ENCODE data around the gene SYCP2. TPM values are rescaled to one million over a fixed set of nuclear protein-coding genes. Genes with fewer than 3 reads are reported as not detected.

Gene SYCP2
- total RNA-seq, 1 donor from 2014 or later: 3.2 TPM

DNA sequence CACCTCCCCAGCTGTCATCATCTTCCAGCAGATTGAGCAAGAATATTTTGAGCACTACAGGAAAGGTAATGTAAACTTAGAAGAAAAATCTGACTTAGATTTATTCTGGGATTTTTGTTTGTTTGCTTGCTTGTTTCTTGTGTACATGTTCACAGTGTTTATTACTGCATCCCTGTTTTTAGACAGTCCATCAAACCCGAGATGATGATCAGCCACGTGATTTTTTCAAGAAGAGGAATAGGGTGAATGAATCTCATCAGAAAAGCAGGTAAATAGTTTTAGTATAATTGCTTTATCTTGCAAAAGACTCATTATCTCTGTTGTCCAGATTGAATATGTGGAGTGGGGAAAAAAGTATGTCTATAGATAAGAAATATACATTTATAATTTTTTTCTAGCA, 8.8 kb upstream of the SYCP2 start:
- no peak for DNase-seq (ENCODE audit: low spot score)

DNA sequence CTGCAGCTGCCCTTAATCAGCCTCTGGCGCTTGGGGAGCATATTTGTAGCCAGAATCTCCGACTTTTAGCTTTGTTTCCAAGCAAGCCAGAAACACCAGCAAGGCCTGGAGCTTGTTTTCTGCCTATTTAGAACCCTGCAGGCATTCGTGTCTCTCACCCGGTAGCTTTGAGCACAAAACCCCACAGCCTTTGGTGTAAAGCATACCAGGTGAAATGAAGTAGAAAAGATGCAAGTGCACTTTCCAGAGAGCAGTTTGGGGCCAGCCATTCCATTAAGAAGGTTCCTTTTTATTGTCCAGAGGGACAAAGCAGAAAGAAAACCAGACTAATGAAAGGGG, 7.5 kb upstream of the SYCP2 start:
- no peak for DNase-seq (ENCODE audit: low spot score)

DNA sequence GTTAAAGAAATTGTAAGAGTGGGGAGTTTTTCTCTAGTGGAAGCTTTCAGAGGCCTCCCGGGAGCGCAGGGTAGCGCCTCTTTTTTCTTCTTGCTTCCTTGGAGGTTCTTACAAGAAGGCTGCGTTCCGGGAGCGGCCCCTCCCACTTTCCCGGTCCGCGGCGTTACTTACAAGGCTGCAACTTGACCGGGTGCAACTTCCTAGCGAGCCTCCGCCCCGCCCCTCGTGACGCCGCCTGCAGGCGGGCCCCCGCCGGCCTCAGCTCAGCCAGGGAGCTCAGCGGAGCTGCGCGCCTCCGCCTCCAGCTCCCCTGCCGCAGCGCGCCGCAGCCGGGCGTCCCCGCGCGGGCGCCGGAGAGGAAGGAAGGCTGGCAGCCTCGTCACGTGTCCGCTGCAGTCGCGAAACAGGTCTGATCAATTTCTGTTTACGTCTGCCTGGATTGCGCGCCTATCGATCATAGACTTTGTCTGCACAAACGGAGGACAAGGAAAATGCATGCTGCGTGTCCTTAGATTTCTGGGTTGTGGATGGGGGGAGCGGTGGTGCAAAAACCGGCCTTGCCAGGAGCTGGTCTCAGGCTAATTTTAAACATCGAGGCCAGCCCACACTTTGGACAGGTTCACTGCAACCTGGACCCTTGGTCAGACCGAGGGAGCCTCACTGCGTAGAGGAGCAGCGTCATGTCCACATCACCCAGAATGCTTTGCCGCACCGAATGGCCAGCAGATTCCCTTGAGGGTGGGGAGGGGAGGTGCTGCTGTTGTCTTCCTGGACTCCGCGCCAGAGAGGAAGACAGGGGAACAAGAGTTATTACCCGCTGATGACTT, 6.9 kb upstream of the SYCP2 start, which contains the start of the genes FAM217B and PPP1R3D:
FAM217B (plus strand) TSS at position 261 of the 827 bp plus-strand sequence. CDS start 3,555 bp downstream, outside the sequence.
PPP1R3D (minus strand) TSS at position 177 of the 827 bp plus-strand sequence. CDS start 374 bp downstream, outside the sequence.
- DNase-seq (ENCODE audit: low spot score): peak; percentile 98

DNA sequence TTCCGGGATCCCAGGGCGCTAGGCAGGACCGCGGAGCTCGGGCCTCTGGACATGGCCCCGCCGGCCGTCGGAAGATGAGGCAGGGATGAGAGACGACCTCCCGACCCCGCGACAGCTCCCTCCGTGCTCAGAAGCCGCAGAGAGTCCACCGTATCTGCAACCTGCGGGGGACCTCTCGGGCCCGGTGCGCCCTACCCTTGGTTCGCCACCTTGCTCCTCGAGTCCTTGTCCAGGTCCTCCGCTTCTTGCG, 6.4 kb upstream of the SYCP2 start:
- no peak for DNase-seq (ENCODE audit: low spot score)

DNA sequence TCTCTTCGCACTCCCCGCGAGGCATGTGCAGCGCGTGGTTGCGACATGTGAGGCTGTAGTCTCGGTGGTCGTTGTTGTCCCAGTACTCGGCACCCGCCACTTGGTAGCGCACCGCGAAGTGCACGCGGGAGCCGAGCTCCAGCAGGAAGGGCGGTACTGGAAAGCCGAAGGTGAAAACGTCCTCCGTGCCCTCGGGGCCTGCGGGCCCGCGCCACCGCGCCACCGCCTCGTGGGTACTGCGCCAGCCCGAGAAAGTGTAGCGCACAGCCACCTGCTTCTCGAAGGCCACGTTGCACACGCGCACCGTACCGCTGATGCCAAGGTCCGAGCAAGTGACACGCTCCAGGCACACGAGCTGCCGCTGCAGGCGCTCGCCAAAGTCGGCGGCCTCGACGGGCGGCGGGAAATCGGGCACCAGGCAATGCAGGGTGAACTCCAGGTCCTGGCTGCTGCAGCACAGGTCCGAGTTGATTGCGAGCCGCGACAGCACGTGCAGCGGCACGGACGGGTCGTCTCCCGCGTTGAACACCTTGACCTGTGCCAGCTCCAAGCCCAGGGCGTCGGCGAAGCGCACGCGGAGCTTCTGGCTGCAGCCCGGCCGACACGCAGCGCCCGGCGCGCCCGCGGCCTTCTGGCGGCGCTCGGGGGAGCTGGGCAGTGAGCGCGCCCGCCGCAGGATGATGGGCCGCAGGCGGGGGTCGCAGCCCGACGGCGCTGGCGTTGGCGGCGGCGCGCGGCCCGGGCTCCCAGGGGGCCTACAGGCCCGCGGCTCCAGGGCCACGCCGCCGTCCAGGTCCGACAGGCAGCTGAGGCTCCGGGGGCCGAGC, 5.8 kb upstream of the SYCP2 start:
- no peak for DNase-seq (ENCODE audit: low spot score)

DNA sequence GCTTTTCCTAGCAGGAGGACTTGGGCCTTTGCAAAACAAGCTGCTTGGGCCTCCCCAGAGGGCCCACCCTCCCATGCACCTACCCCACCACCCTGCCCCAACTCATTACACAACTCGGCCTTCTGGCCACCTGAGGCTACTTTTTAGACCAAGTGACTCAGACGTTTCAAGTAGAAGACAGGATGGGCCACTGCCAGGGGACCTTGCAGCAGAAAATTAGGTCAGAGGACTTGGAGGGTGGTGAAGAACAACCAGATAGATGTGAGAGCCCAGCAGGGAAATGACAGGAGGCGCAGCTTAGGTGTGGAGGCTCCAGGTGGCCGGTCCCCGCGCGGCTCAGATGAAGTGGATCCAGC, 5.2 kb upstream of the SYCP2 start:
- DNase-seq (ENCODE audit: low spot score): no peak

DNA sequence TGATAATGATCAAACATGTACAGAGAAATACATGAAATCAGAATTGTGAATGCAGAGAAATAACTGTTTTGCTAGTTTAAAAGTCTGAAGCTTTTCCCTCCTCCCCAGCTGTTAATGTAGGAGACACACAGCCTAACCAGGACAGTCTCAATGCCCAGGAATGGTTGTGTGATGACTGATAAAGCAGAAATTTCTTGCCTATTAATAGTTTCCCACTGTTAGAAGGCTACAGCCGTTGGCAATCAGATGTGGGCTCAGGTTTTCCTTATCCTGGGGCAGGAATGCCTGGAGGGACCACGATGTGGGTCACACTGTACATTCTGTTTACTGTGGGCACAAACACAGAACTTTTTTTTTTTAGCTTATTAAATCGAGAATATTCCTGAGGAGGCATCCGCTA, 4.8 kb upstream of the SYCP2 start:
- DNase-seq (ENCODE audit: low spot score): no peak

DNA sequence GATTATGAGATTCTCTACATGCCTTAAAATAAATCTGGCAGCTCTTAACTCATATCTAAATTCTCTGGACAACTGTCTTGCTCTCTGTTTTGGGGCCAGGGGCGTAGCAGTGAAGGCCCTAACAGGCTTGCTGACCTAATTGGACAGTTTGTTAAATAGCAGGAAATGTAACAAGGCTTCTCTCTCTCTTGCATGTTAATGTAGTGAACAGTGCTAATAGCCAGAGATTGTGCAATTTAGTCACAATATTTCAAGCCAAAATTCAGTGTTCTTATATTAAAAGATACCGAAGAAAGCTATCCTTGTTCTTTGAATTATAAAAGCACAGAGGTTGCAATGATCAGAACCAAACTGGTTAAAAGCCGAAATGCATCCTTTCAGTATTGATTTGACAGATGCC, 3.7 kb upstream of the SYCP2 start:
- no peak for DNase-seq (ENCODE audit: low spot score)

DNA sequence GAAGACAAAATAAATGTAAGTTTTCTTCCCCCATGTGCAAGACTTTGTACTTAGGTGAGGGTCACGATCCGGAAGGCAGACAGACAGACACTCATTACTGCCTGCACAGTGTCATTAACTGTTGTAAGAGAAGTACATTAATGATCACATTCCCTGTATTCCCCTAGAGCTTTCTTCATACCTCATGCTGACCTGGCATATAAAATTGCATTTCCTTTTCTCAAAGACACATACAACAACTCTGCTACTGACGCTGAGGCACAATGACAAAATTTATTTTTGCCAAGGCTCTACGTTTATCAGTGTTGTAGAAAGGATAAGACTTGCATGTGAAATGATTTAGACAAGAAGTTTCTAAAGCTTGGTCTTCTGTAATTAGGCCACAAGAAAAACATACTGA, 3.0 kb upstream of the SYCP2 start:
- DNase-seq (ENCODE audit: low spot score): no peak

DNA sequence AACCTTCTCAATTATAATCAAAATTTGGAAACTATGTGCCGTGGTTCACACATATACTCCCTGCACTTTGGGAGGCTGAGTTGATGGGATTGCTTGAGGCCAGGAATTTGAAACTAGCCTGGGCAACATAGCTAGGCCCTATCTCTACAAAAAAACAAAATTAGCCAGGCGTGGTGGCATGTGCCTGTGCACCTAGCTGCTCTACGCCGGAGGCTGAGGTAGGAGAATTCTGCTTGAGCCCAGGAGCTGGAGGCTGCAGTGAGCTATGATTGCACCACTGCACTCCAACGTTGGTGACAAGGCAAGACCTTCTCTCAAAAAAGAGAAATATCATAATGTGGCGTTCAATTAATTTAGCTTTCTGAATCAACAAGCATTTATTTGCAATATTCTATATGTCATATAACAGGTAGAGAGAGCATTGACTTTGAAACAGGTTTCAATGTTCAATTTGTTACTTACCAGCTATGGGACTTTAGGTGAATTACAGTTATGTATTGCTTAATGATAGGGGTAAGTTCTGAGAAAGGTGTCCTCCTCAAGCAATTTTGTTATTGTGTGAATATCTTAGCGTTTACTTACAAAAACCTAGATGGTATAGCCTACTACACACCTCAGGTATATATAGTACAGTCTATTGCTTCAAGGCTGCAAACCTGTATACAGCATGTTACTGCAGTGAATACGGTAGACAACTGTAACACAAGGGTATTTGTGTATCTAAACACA, 2.2 kb upstream of the SYCP2 start:
- DNase-seq (ENCODE audit: low spot score): no peak

DNA sequence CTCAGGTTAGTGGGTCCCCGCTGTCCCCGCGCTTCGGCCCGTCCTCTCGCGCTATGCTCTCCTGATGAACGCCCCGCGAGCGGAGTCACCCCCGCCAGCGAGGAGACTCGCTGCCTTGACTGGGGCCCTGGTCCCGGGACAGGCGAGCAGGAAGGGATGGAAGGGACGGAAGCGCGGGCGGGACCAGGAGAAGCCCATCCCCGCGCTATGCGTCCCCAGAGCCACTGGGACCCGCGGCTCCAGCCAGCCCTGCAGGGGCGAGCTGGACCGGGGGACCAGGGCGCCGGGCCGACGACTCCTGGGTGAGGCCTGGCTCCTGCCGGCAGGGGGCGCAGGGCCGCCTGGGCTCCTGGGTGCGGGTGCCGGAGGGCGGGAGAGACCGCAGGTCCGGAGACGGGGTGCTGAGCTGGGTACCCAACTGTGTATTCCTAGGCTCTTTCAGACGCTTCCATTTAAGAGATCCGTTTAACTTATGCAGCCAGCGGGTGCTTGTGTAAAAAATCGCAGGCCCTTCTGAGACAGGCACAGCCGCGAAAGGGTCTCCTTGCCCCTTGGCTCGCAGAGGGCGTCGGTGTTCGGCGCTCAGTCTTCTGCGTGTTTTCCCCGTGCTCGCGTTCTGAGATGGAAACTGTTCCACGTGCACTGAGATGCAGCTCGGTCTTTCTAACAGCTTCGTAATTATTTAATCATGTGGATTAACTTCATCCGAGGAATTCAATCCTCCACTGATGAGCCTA, 580 bp upstream of the SYCP2 start:
- peak; percentile 76 for DNase-seq (ENCODE audit: low spot score)

DNA sequence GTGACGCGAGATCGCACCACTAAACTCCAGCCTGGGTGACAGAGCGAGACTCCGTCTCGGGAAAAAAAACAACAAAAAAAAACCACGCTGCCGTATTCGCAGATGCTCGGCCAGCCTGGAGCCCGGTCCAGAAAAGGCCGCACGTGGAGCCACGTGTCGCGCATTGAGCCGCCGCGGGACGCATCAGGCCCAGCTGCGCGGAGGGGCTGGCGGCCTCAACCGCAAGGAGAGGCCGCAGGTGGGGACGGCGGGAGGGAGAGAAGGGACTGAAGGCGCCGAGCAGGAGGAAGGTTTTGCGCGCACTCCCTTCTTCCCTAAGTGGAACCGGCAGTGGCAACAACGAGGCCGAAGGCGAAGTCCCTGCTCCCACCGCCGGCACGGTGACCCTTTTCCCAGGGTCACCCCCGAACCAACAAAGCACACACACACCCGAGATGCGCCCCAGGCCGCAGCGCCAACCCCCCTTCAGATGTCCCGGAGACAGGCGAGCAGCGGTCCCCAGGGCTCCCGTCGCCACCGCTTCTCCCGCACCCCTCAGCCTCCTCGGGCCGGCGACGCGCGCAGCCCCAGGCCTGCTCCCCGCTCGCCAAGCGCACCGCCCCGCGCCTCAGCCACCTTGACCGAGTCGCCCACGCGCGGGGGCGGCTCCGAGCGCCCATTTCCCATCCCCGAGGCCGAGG, 681 bp downstream of the SYCP2 start:
- no peak for DNase-seq (ENCODE audit: low spot score)

DNA sequence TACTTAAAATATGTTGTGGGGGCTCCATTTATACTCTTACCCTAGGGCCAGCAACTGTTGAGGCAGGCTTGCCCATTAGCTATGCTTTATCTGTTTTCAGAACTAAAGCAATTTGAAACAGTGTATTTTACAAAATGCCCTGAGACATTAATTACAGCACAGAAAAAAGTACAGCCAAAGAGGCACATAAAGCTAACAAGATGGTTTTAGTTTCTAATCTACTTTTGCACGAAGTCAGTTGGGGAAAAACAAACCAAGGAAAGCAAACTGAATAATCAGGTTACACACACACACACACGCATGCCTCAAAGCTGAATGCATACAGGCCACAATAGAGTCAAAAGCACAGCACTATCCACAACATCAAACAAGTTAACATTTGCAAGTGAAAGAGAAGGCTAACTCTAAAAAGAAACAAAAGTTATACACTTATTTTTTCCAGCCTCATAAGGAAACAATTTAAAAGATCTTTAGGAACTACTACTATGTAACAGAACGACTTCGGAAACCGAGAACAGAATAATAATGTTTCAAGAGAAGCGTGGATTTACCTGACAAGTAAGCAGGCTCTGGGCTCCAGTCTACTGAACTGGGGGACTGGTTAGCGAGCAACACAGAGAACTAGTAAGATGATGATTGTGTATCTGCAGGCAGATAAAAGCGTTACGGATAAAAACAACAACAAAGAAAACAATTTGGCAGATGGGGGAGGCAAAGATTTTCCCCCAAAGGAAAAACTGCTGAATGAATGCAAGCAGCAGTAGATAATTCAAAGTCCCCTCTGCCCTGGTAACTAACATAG, 1.7 kb downstream of the SYCP2 start:
- no peak for DNase-seq (ENCODE audit: low spot score)

DNA sequence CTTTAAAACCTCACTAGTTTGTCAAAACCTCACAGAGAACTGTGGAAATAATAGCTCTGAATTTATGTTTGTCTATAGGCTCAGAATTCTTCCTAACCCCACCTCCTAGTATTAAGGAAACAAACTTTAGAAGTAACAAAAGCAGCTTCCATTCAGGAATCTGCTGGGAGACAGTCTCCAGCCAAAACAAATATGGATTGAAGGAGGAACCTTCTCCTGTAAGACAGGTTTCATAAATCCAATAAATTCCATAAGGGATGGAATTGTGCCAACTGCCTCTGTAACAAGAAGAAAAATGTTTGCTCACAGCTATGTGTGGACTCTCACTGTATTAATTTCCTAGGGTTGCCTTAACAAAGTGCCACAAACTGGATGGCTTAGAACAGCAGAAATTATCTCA, 7.5 kb downstream of the SYCP2 start:
- no peak for DNase-seq (ENCODE audit: low spot score)

DNA sequence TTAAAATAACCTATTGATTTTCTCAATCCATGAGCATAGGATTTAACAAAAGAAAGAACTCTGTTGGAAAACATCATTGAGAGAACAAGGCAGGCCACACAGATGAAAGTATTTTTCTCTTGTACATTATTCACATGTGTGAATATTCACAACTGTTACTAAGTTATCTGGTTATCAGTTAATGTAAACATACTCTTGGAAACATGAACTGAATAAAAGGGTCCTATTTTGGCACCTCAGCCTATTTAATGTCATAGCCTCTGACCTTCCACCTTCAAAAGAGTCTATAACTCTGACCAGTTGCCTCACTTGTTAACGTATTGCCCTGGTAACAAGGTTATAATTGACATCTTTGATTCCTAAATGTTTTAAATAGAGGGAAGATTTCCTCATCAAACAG, 8.1 kb downstream of the SYCP2 start:
- no peak for DNase-seq (ENCODE audit: low spot score)

DNA sequence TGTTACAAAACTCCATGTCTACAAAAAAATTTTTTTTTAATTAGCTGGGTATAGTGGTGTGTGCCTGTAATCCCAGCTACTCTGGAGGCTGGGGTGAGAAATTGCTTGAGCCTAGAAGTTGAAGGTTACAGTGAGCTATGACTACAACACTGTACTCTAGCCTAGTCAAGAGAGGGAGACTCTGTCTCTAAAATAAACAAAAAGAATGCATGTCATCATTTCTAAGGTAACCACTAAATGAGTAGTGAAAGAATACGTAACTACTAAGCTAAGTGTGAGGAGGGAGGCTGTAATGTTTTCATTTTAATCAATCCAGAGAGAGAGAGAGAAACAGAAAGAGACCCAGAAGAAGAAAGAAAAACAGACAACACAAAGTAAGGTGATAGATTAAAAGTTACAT, 9.9 kb downstream of the SYCP2 start:
- DNase-seq (ENCODE audit: low spot score): no peak

DNA sequence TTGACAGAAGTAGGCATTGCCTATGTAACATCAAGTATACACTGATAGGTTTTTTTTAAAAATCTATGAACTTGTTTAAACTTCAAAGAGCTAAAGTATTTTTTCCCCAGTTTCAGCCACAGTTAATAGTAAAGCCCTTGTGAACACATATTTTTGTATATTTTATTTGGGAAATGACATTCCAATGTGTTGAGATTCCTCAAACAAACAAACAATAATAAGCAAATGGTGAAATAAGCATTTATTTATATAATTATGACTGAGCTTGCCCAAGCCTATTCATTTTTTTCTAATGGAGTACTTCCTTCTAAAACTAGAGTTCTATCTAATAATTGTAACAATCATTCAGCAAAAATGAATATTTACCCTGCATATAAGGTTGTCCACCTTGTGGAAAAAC, 12.5 kb downstream of the SYCP2 start:
- DNase-seq (ENCODE audit: low spot score): no peak

DNA sequence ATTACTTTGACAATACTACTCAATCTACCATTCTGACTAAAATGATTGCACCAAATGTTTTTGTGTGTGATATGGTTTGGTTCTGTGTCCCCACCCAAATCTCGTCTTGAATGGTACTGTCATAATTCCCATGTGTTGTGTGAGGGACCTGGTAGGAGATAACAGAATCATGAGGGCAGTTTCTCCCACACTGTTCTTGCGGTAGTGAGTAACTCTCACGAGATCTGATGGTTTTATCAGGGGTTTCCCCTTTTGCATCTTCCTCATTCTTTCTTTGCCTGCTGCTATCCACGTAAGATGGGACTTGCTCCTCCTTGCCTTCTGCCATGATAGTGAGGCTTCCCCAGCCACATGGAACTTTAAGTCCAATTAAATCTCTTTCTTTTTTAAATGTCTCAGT, 20.8 kb downstream of the SYCP2 start:
- DNase-seq (ENCODE audit: low spot score): no peak

DNA sequence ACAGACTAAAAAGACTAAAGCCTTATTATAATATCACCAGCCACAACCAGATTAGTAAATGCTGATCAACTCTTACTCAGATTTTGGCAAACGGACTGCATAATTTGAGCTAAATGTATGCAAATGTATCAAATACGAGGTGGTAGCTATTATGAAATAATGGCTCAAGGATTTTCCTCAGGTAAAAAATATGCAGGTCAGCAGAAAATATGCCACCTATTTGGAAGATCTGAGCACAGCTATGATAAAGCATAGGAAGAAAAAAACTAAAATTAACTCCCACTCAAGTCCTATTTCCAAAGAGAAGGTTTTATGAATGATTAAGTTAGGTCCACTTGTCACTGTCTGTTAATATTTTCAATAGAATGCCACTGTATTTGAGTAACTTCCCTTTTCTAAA, 22.4 kb downstream of the SYCP2 start:
- DNase-seq (ENCODE audit: low spot score): no peak

DNA sequence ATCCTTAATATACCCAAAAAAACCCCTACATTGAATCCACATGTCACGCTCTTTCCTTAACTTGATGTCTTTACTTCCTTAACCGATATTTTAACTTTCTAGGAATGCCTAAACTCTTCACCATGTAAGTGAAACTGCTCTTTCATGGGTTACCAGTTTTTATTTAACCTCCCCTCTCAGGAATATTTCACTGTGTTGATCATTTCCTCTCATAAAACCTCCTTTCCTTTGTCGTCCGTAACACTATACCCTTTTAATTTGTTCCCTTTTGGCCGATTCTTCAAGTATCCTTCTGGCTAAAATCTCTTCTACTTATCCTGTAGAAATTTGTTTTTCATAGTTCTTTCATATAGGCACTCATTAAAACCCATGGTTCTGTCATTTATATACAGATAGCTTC, 24.6 kb downstream of the SYCP2 start:
- no peak for DNase-seq (ENCODE audit: low spot score)

DNA sequence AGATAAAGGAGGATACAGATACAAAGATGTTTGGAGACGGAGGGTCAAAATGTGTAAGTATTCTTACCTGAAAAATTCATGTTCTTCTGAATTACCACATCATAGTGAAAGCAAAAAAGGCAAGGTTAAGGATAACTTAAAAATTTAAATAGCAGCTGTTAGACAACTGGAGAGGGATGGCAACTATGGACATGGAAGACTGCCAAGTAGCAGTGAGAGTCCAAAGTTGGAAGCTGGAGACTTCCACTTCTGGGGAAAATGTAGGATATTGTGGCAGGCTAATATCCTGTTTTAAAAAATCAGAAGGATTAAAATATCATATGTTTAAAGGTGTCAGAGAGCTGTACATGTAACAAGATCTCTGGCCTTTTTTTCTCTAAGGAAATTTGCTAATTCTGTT, 29.8 kb downstream of the SYCP2 start:
- no peak for DNase-seq (ENCODE audit: low spot score)
